GM06990 (cell line): Measurements from ENCODE around the gene WRAP73.

ENCODE experiments used
- DNase-seq: peaks from one replicate; pipeline ENCODE4 v3.0.0-alpha.2; 2011; ENCODE audit not compliant: insufficient read length; ENCODE audit errors: extremely low read depth
- H3K27me3 ChIP-seq: replicated peaks from 2 replicates; pipeline ENCODE4 v1.6.0; 2011; ENCODE audit warnings: low read length; ENCODE audit not compliant: control insufficient read depth, insufficient read depth
- H3K36me3 ChIP-seq: 2 replicates; pipeline ENCODE4 v1.5.1; 2011; ENCODE audit warnings: low read length; ENCODE audit not compliant: control insufficient read depth, insufficient read depth
- H3K4me3 ChIP-seq: replicated peaks from 2 replicates; pipeline ENCODE4 v1.5.1; 2011; ENCODE audit warnings: low read depth, mild to moderate bottlenecking, control low read depth, low read length
- CTCF ChIP-seq: IDR thresholded peaks from 2 replicates; pipeline ENCODE4 v1.5.1; 2011; ENCODE audit warnings: low read length, control low read depth, mild to moderate bottlenecking, inconsistent platforms; ENCODE audit not compliant: insufficient read depth, poor library complexity, severe bottlenecking

WRAP73 gene

DNA sequence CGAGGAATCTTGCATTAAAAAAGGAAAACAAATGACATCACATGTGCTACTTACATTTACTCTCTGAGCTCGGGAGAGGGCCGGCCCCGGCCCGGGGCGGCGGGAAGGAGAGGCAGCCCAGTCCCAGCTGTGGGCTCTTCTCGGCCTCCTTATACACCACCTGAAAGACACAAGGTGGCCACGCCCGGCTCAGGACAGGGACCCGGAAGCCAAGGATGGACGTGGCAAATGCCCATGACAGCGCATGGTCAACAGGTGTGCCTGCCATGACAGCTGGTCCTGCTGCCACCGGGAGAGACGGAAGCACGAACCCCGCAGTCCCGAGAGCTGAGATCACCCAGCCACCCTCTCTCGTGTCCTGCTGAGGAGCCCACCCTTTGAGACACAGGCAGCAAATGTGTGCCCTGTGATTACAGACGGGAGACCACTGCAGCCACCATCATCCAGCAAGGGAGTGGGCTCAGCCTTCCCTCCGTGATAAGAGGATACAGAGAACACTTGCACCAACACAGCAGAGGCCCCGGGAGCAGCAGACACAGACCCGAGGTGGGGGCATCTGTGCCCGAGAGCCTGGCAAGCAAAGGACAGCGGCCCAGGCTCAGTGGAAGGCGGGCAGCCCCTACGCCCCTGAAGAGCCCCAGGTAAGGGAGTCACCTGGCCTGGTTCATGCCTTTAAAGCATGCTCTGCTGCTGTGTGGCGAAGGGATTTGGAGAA is 16.4 kb downstream of the WRAP73 start:
- H3K4me3 ChIP-seq = no peak overlapping the region
- DNase-seq = no peak
- peaks cover 52% of the 10 kb centered on the region for H3K36me3 ChIP-seq
- TF ChIP-seq CTCF = no peak
- H3K27me3 ChIP-seq = no peaks in the 10 kb centered on the region

DNA sequence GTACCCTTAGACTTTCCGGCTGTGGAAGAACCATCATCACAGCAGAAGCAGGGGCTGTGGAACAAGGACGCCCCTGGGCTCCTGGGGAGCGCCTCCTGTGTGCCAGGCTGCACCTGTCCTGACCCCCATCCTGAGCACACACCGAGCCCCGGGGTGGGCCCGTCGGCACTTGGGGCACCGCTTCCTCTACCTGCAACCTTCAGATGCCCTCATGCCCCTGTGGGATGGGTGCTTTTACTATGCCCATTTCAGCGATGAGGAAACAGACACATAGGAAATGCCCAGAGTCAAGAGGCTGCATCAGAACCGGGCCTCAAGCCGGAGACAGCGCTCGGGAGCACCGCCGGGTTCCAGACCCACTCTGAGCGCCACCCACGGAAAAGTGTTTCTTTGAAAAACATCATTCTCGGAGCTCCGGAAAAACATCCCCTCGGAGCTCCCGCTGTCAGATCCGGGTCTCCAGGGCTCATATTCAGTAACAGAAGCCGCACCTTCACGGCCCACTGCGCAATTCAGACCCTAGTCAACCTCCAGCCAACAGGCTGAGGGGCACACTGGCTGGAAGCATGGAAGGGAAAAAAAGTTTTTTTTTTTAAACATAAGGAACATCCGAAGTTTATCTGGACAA is 17.1 kb downstream of the WRAP73 start:
- H3K27me3 ChIP-seq = no peaks in the 10 kb centered on the region
- H3K36me3 ChIP-seq = peaks cover 54% of the 10 kb centered on the region
- no peak for DNase-seq
- no peak for TF ChIP-seq CTCF
- no peak overlapping the region for H3K4me3 ChIP-seq

GRCh38 chr1:3632298-3632697 is 17.6 kb downstream of the WRAP73 start:
- no peak for DNase-seq
- no peaks in the 10 kb centered on the region for H3K27me3 ChIP-seq
- H3K36me3 ChIP-seq = peaks cover 54% of the 10 kb centered on the region
- H3K4me3 ChIP-seq = no peak overlapping the region
- no peak for TF ChIP-seq CTCF

DNA sequence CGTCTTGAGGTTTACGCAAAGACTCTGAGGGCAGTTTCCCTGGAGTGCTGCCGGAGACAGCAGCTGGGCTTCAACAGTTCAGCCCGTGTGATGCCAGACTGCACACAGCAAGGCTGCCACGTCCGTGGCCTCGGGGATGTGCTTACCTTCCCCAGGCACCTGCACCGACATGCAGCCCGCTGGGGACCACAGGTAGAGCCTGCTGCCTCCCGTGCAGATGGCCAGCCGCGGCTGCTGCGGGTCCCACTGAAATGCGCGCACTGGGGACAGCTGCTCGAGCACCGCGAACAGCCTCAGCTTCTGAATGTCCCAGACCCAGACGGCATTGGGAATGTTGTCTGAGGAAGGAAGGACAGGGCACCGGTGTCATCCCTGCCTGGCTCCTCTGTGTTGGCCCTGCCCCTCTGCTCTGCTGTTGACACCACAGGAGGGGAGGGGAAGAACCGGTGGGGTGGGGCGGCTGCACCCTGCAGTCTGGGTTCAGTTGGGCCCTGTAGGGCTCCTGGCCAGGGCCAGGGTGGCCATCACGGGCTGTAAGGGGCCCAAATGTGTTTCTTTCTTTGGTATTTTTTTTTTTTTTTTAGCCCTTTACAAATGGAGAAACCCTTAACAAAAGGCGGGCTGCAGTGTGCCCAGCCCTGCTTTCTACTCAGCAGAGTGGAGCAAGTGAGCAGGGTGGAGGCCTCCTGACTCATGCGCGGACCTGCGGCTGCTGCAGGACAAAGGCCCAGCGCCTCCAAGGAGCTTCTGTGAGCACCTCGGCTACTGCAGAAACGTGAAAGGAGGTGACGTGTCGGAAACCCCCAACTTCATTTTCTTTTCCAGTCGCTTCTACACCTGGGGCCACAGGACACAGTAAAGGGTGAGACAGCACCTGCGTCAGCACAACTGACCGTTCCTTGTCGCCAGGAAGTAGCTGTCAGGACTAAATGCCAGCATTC is 18.3 kb downstream of the WRAP73 start:
- H3K4me3 ChIP-seq = no peak overlapping the region
- H3K27me3 ChIP-seq = no peaks in the 10 kb centered on the region
- no peak for DNase-seq
- TF ChIP-seq CTCF = no peak
- peaks cover 49% of the 10 kb centered on the region for H3K36me3 ChIP-seq

DNA sequence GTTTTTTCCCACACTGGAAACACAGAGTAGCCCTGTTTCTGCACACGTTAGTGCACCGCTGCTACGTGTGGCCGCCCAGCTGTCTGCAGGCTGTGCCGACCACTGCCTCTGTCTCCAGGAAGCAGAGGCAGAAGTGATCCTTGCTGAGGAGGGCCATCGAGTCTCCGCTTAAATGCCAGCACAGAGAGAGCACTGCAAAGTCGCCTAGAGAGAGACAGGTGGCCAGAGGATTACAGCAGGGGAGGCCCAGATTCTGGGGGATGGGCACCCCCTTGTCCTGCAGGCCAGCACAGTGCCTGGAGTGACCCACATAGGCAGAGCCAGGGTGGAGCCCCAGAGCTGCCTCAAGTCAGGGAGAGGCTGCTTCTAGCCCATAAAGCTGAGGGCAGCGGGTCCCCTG is 19.0 kb downstream of the WRAP73 start:
- Histone ChIP-seq H3K36me3 (peaks cover 44% of the 10 kb centered on the region), H3K27me3 (no peaks in the 10 kb centered on the region), H3K4me3 (no peak overlapping the region)
- DNase-seq = no peak
- no peak for TF ChIP-seq CTCF
